Epidermal melanocyte (primary cell): ENCODE results near the gene DMRTC1B.
"Not testable (repeated sequence)": the region's sequence is repeated elsewhere in the genome, so short reads cannot be mapped to it uniquely, and the experiment has no call there.

Experiments used
- DNase-seq: peaks from one replicate; pipeline ENCODE4 v3.0.0; 2011; ENCODE audit warnings: low spot score; ENCODE audit not compliant: insufficient read length

DMRTC1B gene

GRCh38 chrX:72776653-72777466, at the start of gene DMRTC1B:
TSS of gene DMRTC1B (plus strand) at chrX:72776890. CDS start at chrX:72845136, 68,246 bp downstream.
- not testable (repeated sequence) for DNase-seq

GRCh38 chrX:72727846-72728245, 48.8 kb upstream of the DMRTC1B start:
- DNase-seq, result no peak

GRCh38 chrX:72733636-72734035, 43.1 kb upstream of the DMRTC1B start:
- not testable (repeated sequence) for DNase-seq

GRCh38 chrX:72735561-72735960, 41.1 kb upstream of the DMRTC1B start:
- no peak for DNase-seq

- DNase-seq, result not testable (repeated sequence)
These were observed 31.1 kb upstream of the DMRTC1B start for GRCh38 chrX:72745546-72745945.

- DNase-seq, result not testable (repeated sequence)
These were observed 28.1 kb upstream of the DMRTC1B start for GRCh38 chrX:72748545-72748944.

- not testable (repeated sequence) for DNase-seq
These were observed 16.2 kb upstream of the DMRTC1B start for GRCh38 chrX:72760454-72760853.

- DNase-seq, result not testable (repeated sequence)
These were observed 739 bp downstream of the DMRTC1B start for GRCh38 chrX:72777467-72777790.

GRCh38 chrX:72778146-72778545, 1.5 kb downstream of the DMRTC1B start:
- not testable (repeated sequence) for DNase-seq

- DNase-seq, result not testable (repeated sequence)
These were observed 5.9 kb downstream of the DMRTC1B start, which contains the start of gene FAM236B for GRCh38 chrX:72782560-72782959. TSS of gene FAM236B (minus strand) at chrX:72782660. CDS start at chrX:72782560, 100 bp downstream.

GRCh38 chrX:72783365-72783936, 6.8 kb downstream of the DMRTC1B start:
- DNase-seq, result not testable (repeated sequence)

GRCh38 chrX:72783964-72784363, 7.3 kb downstream of the DMRTC1B start:
- not testable (repeated sequence) for DNase-seq

- not testable (repeated sequence) for DNase-seq
These were observed 11.5 kb downstream of the DMRTC1B start for GRCh38 chrX:72788142-72788541.

- DNase-seq, result not testable (repeated sequence)
These were observed 13.7 kb downstream of the DMRTC1B start for GRCh38 chrX:72790390-72790789.

- not testable (repeated sequence) for DNase-seq
These were observed 31.4 kb downstream of the DMRTC1B start, which contains the start of gene FAM236D for GRCh38 chrX:72808110-72808509. TSS of gene FAM236D (minus strand) at chrX:72808210. CDS start at chrX:72808110, 100 bp downstream.

GRCh38 chrX:72830701-72831100, 54.0 kb downstream of the DMRTC1B start:
- not testable (repeated sequence) for DNase-seq

GRCh38 chrX:72837532-72837931, 60.8 kb downstream of the DMRTC1B start:
- DNase-seq, result not testable (repeated sequence)

GRCh38 chrX:72882898-72883297, 106.2 kb downstream of the DMRTC1B start:
- not testable (repeated sequence) for DNase-seq

GRCh38 chrX:72889740-72890139, 113.0 kb downstream of the DMRTC1B start:
- DNase-seq, result not testable (repeated sequence)
